HepG2 (cell line): ENCODE measurements around the gene VAC14. TPM values are rescaled to one million over a fixed set of nuclear protein-coding genes. Genes with fewer than 3 reads are reported as not detected.

Experiments used
- BCL6 ChIP-seq: IDR thresholded peaks from 2 replicates; pipeline ENCODE4 v1.6.1; 2016; ENCODE audit warnings: missing genetic modification reagents, missing compliant biosample characterization
- ELF3 ChIP-seq: IDR thresholded peaks from 2 replicates; pipeline ENCODE4 v1.6.1; 2016; ENCODE audit warnings: missing genetic modification reagents, missing compliant biosample characterization
- FOXO1 ChIP-seq: sonication (generic); formaldehyde crosslinking; IDR thresholded peaks from 2 replicates; pipeline ENCODE4 v1.4.0; 2020; ENCODE audit warnings: missing genetic modification reagents
- KLF11 ChIP-seq: IDR thresholded peaks from 2 replicates; pipeline ENCODE4 v1.6.1; 2016; ENCODE audit warnings: missing compliant biosample characterization
- MED13 ChIP-seq: sonication (generic); formaldehyde crosslinking; IDR thresholded peaks from 2 replicates; pipeline ENCODE4 v1.5.0; 2020; ENCODE audit warnings: missing genetic modification reagents
- MTF1 ChIP-seq: sonication (generic); formaldehyde crosslinking; IDR thresholded peaks from 2 replicates; pipeline ENCODE4 v1.5.0; 2020; ENCODE audit warnings: missing genetic modification reagents
- TGIF2 ChIP-seq: IDR thresholded peaks from 2 replicates; pipeline ENCODE4 v1.6.1; 2016; ENCODE audit warnings: control low read depth, missing compliant biosample characterization
- XRCC5 ChIP-seq: fragments of 200-400 bp; formaldehyde crosslinking; optimal IDR thresholded peaks from 2 replicates; pipeline ENCODE3; 2017; ENCODE audit warnings: mild to moderate bottlenecking, low read length
- YEATS4 ChIP-seq: sonication (generic); formaldehyde crosslinking; IDR thresholded peaks from 2 replicates; pipeline ENCODE4 v1.4.0; 2020; ENCODE audit warnings: missing genetic modification reagents, borderline replicate concordance
- ZFP82 ChIP-seq: sonication (generic); formaldehyde crosslinking; IDR thresholded peaks from 2 replicates; pipeline ENCODE4 v1.5.1; 2020; ENCODE audit warnings: mild to moderate bottlenecking, missing genetic modification reagents, borderline replicate concordance
- ZNF556 ChIP-seq: sonication (generic); formaldehyde crosslinking; IDR thresholded peaks from 2 replicates; pipeline ENCODE4 v1.4.0; 2020; ENCODE audit warnings: mild to moderate bottlenecking, missing genetic modification reagents, borderline replicate concordance
- ZNF709 ChIP-seq: sonication (generic); formaldehyde crosslinking; IDR thresholded peaks from 2 replicates; pipeline ENCODE4 v1.5.0; 2020; ENCODE audit warnings: mild to moderate bottlenecking, missing genetic modification reagents
- polyA plus RNA-seq, 8 experiments: library from polyadenylated mRNA; depleted of rRNA in 3 of 8; stranded (reverse) in 7 of 8; unstranded in 1 of 8; fragments of >200 nt; fragmentation: Illumina TruSeq in 4 of 8; extraction: Trizol in 4 of 8; gene quantifications; 2 replicates each; pipeline versions ENCODE4 v1.2.1 to v1.2.3, GENCODE V29; 2011 to 2016; ENCODE audit warnings: low read depth in 4 of 8, missing spikeins in 1 of 8, mixed read lengths in 1 of 8; ENCODE audit not compliant: insufficient read depth in 1 of 8
- total RNA-seq, 5 experiments: library from RNA; depleted of rRNA; stranded (reverse); fragments of >200 nt; fragmentation: Illumina TruSeq; extraction: Trizol; gene quantifications; 2 replicates each; pipeline ENCODE4 v1.2.3, GENCODE V29; 2016; ENCODE audit warnings: low read depth in 1 of 5
- TF ChIP-seq, protein P1 (sequence below): sonication (generic); formaldehyde crosslinking; IDR thresholded peaks from 2 replicates; pipeline ENCODE4 v1.4.0; 2020; ENCODE audit warnings: missing genetic modification reagents
- TF ChIP-seq, protein P2 (sequence below): sonication (generic); formaldehyde crosslinking; IDR thresholded peaks from 2 replicates; pipeline ENCODE4 v1.5.0; 2020; ENCODE audit warnings: missing genetic modification reagents, mild to moderate bottlenecking, borderline replicate concordance
- TF ChIP-seq, protein P3 (sequence below): IDR thresholded peaks from 2 replicates; pipeline ENCODE4 v1.6.1; 2018; ENCODE audit warnings: missing genetic modification reagents
- TF ChIP-seq, protein P4 (sequence below): sonication (generic); formaldehyde crosslinking; IDR thresholded peaks from 2 replicates; pipeline ENCODE4 v1.4.0; 2020; ENCODE audit warnings: mild to moderate bottlenecking, missing genetic modification reagents
- TF ChIP-seq, protein P5 (sequence below): conservative IDR thresholded peaks from 2 replicates; pipeline ENCODE4 v1.6.1; 2018; ENCODE audit warnings: missing genetic modification reagents
- TF ChIP-seq, protein P6 (sequence below): sonication (generic); formaldehyde crosslinking; IDR thresholded peaks from 2 replicates; pipeline ENCODE4 v1.4.0; 2020; ENCODE audit warnings: mild to moderate bottlenecking, missing genetic modification reagents, borderline replicate concordance

The VAC14 gene
- total and polyA plus RNA-seq, 2 of the 13 experiments (the other 11 are each of a cell fraction or from before 2014, with no cell fraction given), result 23.5 to 24.6 TPM

DNA sequence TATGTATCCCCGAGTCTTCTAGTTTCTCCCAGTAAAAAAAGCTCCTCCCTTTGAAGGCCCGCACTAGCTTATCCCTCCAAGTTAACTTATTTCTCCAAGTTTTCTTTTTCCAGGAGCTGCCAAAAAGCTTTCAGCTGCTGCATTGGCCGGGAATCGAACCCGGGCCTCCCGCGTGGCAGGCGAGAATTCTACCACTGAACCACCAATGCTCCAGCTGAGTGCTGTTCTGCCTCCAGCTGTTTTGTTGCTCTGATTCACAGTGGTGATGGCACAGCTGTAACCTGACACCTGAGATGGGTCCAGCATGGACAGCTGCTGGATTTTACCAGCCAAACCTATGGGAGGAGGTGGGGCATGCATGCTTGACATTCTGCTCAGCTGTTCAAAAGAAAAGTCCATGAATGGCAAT is 22.1 kb downstream of the VAC14 start (continued):
- TF ChIP-seq, protein P1, sequence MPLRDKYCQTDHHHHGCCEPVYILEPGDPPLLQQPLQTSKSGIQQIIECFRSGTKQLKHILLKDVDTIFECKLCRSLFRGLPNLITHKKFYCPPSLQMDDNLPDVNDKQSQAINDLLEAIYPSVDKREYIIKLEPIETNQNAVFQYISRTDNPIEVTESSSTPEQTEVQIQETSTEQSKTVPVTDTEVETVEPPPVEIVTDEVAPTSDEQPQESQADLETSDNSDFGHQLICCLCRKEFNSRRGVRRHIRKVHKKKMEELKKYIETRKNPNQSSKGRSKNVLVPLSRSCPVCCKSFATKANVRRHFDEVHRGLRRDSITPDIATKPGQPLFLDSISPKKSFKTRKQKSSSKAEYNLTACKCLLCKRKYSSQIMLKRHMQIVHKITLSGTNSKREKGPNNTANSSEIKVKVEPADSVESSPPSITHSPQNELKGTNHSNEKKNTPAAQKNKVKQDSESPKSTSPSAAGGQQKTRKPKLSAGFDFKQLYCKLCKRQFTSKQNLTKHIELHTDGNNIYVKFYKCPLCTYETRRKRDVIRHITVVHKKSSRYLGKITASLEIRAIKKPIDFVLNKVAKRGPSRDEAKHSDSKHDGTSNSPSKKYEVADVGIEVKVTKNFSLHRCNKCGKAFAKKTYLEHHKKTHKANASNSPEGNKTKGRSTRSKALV (CRISPR knock-in tag), result no peak
- TF ChIP-seq KLF11 (CRISPR knock-in tag) (no peak), ZNF556 (CRISPR knock-in tag) (0 out of 2 replicates have a peak, but pooled peaks have one; percentile 75), ZNF709 (CRISPR knock-in tag) (peak; percentile 42; the same call in 1 of the 2 replicates), YEATS4 (CRISPR knock-in tag) (no peak), BCL6 (CRISPR knock-in tag) (0 out of 2 replicates have a peak, but pooled peaks have one; percentile 6), XRCC5 (peak; percentile 74), ZFP82 (CRISPR knock-in tag) (no peak), FOXO1 (CRISPR knock-in tag) (no peak), MED13 (CRISPR knock-in tag) (no peak), ELF3 (CRISPR knock-in tag) (no peak), MTF1 (CRISPR knock-in tag) (no peak), TGIF2 (CRISPR knock-in tag) (peak; percentile 89; the same call in 1 of the 2 replicates)
- TF ChIP-seq, protein P2, sequence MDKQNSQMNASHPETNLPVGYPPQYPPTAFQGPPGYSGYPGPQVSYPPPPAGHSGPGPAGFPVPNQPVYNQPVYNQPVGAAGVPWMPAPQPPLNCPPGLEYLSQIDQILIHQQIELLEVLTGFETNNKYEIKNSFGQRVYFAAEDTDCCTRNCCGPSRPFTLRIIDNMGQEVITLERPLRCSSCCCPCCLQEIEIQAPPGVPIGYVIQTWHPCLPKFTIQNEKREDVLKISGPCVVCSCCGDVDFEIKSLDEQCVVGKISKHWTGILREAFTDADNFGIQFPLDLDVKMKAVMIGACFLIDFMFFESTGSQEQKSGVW (CRISPR knock-in tag), result no peak
- TF ChIP-seq, protein P3, sequence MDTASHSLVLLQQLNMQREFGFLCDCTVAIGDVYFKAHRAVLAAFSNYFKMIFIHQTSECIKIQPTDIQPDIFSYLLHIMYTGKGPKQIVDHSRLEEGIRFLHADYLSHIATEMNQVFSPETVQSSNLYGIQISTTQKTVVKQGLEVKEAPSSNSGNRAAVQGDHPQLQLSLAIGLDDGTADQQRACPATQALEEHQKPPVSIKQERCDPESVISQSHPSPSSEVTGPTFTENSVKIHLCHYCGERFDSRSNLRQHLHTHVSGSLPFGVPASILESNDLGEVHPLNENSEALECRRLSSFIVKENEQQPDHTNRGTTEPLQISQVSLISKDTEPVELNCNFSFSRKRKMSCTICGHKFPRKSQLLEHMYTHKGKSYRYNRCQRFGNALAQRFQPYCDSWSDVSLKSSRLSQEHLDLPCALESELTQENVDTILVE (CRISPR knock-in tag), result 0 out of 2 replicates have a peak, but pooled peaks have one; percentile 31
- TF ChIP-seq, protein P4, sequence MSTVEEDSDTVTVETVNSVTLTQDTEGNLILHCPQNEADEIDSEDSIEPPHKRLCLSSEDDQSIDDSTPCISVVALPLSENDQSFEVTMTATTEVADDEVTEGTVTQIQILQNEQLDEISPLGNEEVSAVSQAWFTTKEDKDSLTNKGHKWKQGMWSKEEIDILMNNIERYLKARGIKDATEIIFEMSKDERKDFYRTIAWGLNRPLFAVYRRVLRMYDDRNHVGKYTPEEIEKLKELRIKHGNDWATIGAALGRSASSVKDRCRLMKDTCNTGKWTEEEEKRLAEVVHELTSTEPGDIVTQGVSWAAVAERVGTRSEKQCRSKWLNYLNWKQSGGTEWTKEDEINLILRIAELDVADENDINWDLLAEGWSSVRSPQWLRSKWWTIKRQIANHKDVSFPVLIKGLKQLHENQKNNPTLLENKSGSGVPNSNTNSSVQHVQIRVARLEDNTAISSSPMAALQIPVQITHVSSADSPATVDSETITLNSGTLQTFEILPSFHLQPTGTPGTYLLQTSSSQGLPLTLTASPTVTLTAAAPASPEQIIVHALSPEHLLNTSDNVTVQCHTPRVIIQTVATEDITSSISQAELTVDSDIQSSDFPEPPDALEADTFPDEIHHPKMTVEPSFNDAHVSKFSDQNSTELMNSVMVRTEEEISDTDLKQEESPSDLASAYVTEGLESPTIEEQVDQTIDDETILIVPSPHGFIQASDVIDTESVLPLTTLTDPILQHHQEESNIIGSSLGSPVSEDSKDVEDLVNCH (CRISPR knock-in tag), result no peak
- TF ChIP-seq, protein P5, sequence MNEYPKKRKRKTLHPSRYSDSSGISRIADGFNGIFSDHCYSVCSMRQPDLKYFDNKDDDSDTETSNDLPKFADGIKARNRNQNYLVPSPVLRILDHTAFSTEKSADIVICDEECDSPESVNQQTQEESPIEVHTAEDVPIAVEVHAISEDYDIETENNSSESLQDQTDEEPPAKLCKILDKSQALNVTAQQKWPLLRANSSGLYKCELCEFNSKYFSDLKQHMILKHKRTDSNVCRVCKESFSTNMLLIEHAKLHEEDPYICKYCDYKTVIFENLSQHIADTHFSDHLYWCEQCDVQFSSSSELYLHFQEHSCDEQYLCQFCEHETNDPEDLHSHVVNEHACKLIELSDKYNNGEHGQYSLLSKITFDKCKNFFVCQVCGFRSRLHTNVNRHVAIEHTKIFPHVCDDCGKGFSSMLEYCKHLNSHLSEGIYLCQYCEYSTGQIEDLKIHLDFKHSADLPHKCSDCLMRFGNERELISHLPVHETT (CRISPR knock-in tag), result no peak
- TF ChIP-seq, protein P6, sequence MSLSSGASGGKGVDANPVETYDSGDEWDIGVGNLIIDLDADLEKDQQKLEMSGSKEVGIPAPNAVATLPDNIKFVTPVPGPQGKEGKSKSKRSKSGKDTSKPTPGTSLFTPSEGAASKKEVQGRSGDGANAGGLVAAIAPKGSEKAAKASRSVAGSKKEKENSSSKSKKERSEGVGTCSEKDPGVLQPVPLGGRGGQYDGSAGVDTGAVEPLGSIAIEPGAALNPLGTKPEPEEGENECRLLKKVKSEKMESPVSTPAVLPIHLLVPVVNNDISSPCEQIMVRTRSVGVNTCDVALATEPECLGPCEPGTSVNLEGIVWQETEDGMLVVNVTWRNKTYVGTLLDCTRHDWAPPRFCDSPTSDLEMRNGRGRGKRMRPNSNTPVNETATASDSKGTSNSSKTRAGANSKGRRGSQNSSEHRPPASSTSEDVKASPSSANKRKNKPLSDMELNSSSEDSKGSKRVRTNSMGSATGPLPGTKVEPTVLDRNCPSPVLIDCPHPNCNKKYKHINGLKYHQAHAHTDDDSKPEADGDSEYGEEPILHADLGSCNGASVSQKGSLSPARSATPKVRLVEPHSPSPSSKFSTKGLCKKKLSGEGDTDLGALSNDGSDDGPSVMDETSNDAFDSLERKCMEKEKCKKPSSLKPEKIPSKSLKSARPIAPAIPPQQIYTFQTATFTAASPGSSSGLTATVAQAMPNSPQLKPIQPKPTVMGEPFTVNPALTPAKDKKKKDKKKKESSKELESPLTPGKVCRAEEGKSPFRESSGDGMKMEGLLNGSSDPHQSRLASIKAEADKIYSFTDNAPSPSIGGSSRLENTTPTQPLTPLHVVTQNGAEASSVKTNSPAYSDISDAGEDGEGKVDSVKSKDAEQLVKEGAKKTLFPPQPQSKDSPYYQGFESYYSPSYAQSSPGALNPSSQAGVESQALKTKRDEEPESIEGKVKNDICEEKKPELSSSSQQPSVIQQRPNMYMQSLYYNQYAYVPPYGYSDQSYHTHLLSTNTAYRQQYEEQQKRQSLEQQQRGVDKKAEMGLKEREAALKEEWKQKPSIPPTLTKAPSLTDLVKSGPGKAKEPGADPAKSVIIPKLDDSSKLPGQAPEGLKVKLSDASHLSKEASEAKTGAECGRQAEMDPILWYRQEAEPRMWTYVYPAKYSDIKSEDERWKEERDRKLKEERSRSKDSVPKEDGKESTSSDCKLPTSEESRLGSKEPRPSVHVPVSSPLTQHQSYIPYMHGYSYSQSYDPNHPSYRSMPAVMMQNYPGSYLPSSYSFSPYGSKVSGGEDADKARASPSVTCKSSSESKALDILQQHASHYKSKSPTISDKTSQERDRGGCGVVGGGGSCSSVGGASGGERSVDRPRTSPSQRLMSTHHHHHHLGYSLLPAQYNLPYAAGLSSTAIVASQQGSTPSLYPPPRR (CRISPR knock-in tag), result peak; percentile 38; the same call in 1 of the 2 replicates
